Panc1 (cell line): ENCODE results near the gene SLIT2.

Source experiments
- POLR2AphosphoS5 ChIP-seq: IDR thresholded peaks from 2 replicates; pipeline ENCODE4 v1.6.1; 2012; ENCODE audit warnings: mild to moderate bottlenecking, low read depth, low read length, moderate library complexity
- TCF7L2 ChIP-seq: IDR thresholded peaks from 2 replicates; pipeline ENCODE4 v1.6.1; 2011; ENCODE audit warnings: mild to moderate bottlenecking, low read depth, low read length, inconsistent platforms
- TF ChIP-seq, protein P1 (sequence below): fragments of 450-650 bp; IDR thresholded peaks from 2 replicates; pipeline ENCODE4 v1.5.1; 2017; ENCODE audit warnings: mild to moderate bottlenecking
- TF ChIP-seq, protein P2 (sequence below), 2 experiments: IDR thresholded peaks; 2 replicates each; pipeline ENCODE4 v1.6.1; 2011 to 2012; ENCODE audit warnings: low read depth in 2 of 2, control low read depth in 1 of 2, low read length in 1 of 2, mild to moderate bottlenecking in 1 of 2, moderate library complexity in 1 of 2; ENCODE audit not compliant: insufficient read depth in 1 of 2

DNA sequence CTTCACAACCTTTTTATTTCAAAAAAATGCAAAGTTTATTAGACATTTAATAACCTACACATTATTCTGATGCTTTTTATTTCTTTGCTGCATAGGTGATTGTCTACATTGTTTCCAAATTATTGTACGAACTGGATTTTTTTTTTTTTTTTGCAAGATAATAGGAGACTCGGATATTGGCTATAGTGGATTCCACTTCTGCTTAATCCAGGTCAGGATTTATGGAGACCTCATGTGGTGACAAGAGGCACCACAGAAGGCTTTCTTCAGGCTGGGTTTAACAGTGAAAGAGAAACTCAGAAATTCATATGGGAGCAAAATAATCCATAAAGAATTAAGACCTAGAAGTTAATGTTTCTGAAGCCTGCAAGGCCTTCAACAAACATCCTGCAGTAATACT, 2.4 kb upstream of the SLIT2 start:
- TF ChIP-seq POLR2AphosphoS5, result no peak
- TF ChIP-seq, protein P1, sequence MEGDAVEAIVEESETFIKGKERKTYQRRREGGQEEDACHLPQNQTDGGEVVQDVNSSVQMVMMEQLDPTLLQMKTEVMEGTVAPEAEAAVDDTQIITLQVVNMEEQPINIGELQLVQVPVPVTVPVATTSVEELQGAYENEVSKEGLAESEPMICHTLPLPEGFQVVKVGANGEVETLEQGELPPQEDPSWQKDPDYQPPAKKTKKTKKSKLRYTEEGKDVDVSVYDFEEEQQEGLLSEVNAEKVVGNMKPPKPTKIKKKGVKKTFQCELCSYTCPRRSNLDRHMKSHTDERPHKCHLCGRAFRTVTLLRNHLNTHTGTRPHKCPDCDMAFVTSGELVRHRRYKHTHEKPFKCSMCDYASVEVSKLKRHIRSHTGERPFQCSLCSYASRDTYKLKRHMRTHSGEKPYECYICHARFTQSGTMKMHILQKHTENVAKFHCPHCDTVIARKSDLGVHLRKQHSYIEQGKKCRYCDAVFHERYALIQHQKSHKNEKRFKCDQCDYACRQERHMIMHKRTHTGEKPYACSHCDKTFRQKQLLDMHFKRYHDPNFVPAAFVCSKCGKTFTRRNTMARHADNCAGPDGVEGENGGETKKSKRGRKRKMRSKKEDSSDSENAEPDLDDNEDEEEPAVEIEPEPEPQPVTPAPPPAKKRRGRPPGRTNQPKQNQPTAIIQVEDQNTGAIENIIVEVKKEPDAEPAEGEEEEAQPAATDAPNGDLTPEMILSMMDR, result peak; percentile 33; the same call in 1 of the 2 replicates
- no peak for TF ChIP-seq TCF7L2
- TF ChIP-seq, protein P2, sequence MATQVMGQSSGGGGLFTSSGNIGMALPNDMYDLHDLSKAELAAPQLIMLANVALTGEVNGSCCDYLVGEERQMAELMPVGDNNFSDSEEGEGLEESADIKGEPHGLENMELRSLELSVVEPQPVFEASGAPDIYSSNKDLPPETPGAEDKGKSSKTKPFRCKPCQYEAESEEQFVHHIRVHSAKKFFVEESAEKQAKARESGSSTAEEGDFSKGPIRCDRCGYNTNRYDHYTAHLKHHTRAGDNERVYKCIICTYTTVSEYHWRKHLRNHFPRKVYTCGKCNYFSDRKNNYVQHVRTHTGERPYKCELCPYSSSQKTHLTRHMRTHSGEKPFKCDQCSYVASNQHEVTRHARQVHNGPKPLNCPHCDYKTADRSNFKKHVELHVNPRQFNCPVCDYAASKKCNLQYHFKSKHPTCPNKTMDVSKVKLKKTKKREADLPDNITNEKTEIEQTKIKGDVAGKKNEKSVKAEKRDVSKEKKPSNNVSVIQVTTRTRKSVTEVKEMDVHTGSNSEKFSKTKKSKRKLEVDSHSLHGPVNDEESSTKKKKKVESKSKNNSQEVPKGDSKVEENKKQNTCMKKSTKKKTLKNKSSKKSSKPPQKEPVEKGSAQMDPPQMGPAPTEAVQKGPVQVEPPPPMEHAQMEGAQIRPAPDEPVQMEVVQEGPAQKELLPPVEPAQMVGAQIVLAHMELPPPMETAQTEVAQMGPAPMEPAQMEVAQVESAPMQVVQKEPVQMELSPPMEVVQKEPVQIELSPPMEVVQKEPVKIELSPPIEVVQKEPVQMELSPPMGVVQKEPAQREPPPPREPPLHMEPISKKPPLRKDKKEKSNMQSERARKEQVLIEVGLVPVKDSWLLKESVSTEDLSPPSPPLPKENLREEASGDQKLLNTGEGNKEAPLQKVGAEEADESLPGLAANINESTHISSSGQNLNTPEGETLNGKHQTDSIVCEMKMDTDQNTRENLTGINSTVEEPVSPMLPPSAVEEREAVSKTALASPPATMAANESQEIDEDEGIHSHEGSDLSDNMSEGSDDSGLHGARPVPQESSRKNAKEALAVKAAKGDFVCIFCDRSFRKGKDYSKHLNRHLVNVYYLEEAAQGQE (IDR thresholded peaks at IDR 0.05; ENCODE audit: insufficient read depth in 1 of 2, low read depth in 2 of 2, low read length in 1 of 2), result no peak
